Measurements from ENCODE around the gene MYEF2.

Gene MYEF2

GRCh38 chr15:48143856-48144255, 34.2 kb downstream of the MYEF2 start:
- no peak for DNase-seq

- no peak for DNase-seq
Observed at GRCh38 chr15:48132874-48133273, 45.2 kb downstream of the MYEF2 start.

- no peak for DNase-seq
Observed at GRCh38 chr15:48131324-48131723, 46.8 kb downstream of the MYEF2 start.

GRCh38 chr15:48126667-48127355, 51.3 kb downstream of the MYEF2 start:
- no peak for DNase-seq

GRCh38 chr15:48121849-48122248, 56.2 kb downstream of the MYEF2 start:
- no peak for DNase-seq

GRCh38 chr15:48120745-48121144, 57.4 kb downstream of the MYEF2 start, which contains the start of gene SLC24A5:
SLC24A5 (plus strand) TSS chr15:48120990; CDS start chr15:48121045, 55 bp downstream.
- DNase-seq: no peak

GRCh38 chr15:48119277-48119676, 58.8 kb downstream of the MYEF2 start:
- no peak for DNase-seq

- no peak for DNase-seq
Observed at GRCh38 chr15:48112242-48112641, 65.9 kb downstream of the MYEF2 start.

- no peak for DNase-seq
Observed at GRCh38 chr15:48109856-48110531, 68.1 kb downstream of the MYEF2 start.

- DNase-seq: no peak
Observed at GRCh38 chr15:48109212-48109611, 68.9 kb downstream of the MYEF2 start.

- no peak for DNase-seq
Observed at GRCh38 chr15:48105936-48106335, 72.2 kb downstream of the MYEF2 start.

- no peak for DNase-seq
Observed at GRCh38 chr15:48103647-48104046, 74.4 kb downstream of the MYEF2 start.

- no peak for DNase-seq
Observed at GRCh38 chr15:48102167-48102566, 75.9 kb downstream of the MYEF2 start.

- DNase-seq: no peak
Observed at GRCh38 chr15:48101376-48101961, 76.6 kb downstream of the MYEF2 start.

- DNase-seq: no peak
Observed at GRCh38 chr15:48097264-48097663, 80.8 kb downstream of the MYEF2 start.

GRCh38 chr15:48096813-48097212, 81.3 kb downstream of the MYEF2 start:
- no peak for DNase-seq

- no peak for DNase-seq
Observed at GRCh38 chr15:48096355-48096786, 81.7 kb downstream of the MYEF2 start.

GRCh38 chr15:48091522-48091921, 86.6 kb downstream of the MYEF2 start:
- DNase-seq: no peak

- no peak for DNase-seq
Observed at GRCh38 chr15:48090666-48091065, 87.4 kb downstream of the MYEF2 start.

GRCh38 chr15:48090115-48090514, 88.0 kb downstream of the MYEF2 start:
- no peak for DNase-seq

GRCh38 chr15:48089702-48090101, 88.4 kb downstream of the MYEF2 start:
- DNase-seq: no peak

- DNase-seq: no peak
Observed at GRCh38 chr15:48087844-48088243, 90.3 kb downstream of the MYEF2 start.

- DNase-seq: no peak
Observed at GRCh38 chr15:48086576-48086975, 91.5 kb downstream of the MYEF2 start.

GRCh38 chr15:48086133-48086532, 92.0 kb downstream of the MYEF2 start:
- DNase-seq: no peak
